ENCODE results near the gene LRP10.
"Not testable (repeated sequence)": the region's sequence is repeated elsewhere in the genome, so short reads cannot be mapped to it uniquely, and the experiment has no call there.

Gene LRP10

GRCh38 chr14:22843123-22843925 is 28.2 kb upstream of the LRP10 start:
- DNase-seq (ENCODE audit: low read depth): no peak

DNA sequence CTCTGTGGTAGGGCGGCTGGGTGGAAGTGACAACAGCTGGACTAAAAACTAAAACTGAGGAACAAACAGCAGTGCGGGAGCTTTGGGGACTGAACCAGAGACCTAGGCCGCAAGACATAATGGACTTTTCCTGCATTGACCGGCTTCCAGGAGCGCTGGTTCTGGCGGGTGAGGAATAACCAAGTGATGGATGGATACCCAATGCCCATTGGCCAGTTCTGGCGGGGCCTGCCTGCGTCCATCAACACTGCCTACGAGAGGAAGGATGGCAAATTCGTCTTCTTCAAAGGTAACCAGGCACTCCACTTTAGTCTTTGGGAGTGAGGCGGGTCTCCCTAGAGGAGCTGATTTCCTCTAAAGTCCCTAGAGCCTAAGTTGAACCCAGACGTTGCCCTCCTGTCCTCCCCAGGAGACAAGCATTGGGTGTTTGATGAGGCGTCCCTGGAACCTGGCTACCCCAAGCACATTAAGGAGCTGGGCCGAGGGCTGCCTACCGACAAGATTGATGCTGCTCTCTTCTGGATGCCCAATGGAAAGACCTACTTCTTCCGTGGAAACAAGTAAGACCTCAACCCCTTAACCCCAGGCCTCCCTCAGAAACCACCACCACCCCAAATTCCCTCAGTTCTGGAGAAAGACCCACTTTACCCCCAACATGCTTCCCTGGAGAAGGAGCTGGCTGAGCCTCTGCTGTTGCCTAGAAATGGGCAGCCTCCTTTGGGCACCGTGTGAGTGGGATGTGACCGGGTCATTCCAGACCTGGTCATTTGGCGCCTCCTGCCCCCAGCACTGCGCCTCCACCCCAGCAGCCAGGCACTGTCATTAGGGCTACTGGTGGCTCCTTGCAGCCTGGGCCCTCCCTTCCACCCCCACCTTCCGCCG is 27.1 kb upstream of the LRP10 start:
- no peak for DNase-seq (ENCODE audit: low read depth)

GRCh38 chr14:22845103-22845394 is 26.5 kb upstream of the LRP10 start:
- DNase-seq (ENCODE audit: low read depth): no peak

GRCh38 chr14:22845821-22846625 is 25.5 kb upstream of the LRP10 start:
- DNase-seq (ENCODE audit: low read depth): no peak

DNA sequence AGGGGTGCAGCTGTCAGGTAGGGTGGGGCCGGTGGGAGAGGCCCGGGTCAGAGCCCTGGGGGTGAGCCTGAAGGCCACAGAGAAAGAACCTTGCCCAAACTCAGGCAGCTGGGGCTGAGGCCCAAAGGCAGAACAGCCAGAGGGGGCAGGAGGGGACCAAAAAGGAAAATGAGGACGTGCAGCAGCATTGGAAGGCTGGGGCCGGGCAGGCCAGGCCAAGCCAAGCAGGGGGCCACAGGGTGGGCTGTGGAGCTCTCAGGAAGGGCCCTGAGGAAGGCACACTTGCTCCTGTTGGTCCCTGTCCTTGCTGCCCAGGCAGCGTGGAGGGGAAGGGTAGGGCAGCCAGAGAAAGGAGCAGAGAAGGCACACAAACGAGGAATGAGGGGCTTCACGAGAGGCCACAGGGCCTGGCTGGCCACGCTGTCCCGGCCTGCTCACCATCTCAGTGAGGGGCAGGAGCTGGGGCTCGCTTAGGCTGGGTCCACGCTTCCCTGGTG is 24.7 kb upstream of the LRP10 start:
- DNase-seq (ENCODE audit: low read depth): no peak

- DNase-seq (ENCODE audit: low read depth): no peak
Observed at GRCh38 chr14:22847661-22848341, 23.7 kb upstream of the LRP10 start.

- no peak for DNase-seq (ENCODE audit: low read depth)
Observed at GRCh38 chr14:22848351-22849164, 23.0 kb upstream of the LRP10 start.

DNA sequence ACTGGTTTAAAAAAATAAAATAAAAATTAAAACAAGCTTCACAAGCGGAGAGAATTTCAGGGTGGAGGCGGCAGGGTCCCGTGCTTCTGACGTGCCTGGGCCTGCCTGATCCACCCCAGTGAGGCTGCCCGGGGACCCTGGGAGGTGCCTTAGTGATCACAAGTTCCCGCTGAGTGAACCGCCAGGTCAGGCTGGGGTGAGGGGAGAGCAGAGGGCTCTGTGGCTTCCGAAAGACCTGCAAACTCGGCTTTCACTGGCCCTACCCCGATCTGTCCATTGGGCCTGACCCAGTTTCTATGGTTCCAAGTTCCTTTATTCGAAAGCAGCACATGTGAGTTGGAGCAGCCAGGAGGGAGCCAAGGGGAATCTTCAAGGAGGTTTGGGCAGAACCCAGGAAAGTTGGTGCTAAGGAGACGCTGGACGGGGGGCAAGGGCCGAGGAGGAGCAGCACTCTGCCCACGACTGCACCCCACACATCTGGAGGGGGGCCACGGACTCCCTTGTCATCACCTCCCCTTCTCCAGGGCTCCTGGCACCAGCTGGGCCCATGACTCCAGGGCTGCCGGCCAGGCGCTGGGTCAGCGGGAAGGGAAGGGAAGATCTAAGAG is 22.2 kb upstream of the LRP10 start:
- no peak for DNase-seq (ENCODE audit: low read depth)

GRCh38 chr14:22850944-22851764 is 20.4 kb upstream of the LRP10 start:
- peak; percentile 81 for DNase-seq (ENCODE audit: low read depth)

- not testable (repeated sequence) for DNase-seq (ENCODE audit: low read depth)
Observed at GRCh38 chr14:22852178-22852577, 19.4 kb upstream of the LRP10 start.

DNA sequence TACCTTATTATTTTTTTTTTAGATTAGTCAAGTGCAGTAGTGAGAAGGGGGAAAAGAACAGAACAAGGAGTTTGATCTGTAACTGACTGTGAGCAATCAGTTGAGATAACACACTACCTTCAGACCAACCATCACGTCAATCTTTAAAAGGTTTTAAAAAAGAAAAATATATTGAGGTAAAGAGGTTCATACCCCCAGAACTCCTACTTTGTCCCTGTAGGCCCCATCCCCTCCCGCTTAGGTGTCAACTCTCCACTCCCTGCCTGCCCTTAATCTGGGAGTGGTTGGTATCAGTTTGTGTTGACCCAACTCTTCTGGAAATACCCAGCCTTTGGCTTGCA is 19.0 kb upstream of the LRP10 start:
- no peak for DNase-seq (ENCODE audit: low read depth)

GRCh38 chr14:22852940-22853767 is 18.4 kb upstream of the LRP10 start:
- no peak for DNase-seq (ENCODE audit: low read depth)

DNA sequence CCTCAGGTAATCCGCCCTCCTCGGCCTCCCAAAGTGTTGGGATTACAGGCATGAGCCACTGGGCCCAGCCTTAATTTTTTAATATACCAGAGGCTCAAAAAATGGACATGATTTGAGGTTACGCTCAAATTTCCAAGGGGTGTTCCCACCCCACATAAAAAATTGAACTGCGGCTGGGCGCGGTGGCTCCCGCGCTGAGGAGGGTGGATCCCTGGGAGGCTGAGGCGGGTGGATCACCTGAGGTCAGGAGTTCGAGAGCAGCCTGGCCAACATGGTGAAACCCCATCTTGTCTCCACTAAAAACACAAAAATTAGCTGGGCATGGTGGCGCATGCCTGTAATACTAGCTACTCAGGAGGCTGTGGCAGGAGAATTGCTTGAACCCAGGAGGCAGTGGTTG is 17.2 kb upstream of the LRP10 start:
- not testable (repeated sequence) for DNase-seq (ENCODE audit: low read depth)

DNA sequence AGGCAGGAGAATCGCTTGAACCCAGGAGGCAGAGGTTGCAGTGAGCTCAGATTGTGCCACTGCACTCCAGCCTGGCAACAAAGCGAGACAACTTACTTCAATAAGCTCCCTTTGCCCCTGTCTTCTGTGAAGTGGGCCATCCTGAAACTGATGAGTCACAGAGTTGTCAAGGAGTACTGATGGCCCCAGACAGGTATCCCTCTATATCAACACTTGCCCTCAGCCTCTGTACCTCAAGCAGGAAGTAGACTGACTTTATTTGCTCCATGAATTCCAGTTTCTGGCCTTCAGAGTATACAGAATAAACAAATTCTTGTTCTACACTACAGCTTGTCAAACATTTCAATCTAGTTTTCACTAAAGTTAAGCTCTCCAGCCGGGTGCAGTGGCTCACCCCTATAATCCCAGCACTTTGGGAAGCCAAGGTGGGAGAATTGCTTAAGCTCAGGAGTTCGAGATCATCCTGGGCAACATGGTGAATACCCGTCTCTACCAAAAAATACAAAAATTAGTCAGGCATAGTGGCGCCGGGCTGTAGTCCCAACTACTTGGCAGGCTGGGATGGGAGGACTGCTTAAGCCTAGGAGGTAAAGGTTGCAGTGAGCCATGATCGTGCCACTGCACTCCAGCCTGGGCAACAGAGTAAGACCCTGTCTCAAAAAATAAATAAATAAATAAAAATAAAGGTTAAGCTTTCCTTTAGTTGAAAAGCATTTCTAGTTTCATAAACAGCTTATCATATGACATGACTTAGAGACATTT is 16.4 kb upstream of the LRP10 start:
- DNase-seq (ENCODE audit: low read depth): no peak

- DNase-seq (ENCODE audit: low read depth): no peak
Observed at GRCh38 chr14:22856428-22856827, 15.1 kb upstream of the LRP10 start.

DNA sequence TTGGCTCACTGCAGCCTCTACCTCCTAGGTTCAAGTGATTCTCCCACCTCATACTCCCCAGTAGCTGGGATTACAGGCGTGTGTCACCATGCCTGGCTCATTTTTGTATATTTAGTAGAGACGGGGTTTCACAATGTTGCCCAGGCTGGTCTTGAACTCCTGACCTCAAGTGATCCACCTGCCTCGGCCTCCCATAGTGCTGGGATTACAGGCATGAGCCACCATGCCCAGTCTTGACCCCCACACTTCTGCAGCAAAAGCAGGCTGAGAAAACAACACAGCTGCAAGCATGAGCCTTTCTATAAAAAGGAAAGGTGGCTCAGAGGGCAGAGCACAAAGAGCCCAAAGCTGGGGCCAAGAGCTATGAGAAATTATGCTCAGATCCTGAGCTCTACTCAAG is 11.2 kb upstream of the LRP10 start:
- DNase-seq (ENCODE audit: low read depth): not testable (repeated sequence)

DNA sequence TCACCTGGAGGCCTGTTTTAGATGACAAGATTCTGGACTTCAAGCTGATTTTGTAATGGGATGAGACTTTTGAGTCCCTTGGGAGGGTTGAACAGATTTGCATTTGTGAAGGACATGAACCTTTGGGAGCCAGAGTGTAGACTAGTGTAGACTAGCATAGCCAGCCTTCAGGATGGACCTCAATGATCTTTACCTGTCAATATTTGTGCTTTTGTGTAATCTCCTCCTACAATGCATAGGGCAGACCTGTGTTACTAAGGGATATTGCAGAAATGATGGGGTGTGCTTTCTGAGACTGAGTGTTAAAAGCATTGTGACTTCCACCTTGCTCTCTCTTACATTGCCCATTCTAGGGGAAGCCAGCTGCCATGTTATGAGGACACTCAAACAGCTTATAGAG is 9.9 kb upstream of the LRP10 start:
- DNase-seq (ENCODE audit: low read depth): no peak

GRCh38 chr14:22864979-22865378 is 6.6 kb upstream of the LRP10 start:
- DNase-seq (ENCODE audit: low read depth): no peak
